MM.1S (cell line): ENCODE results near the gene CLDN19.

Experiments
- DNase-seq: peaks from one replicate; pipeline ENCODE4 v3.0.0-alpha.2; 2015
- H2AFZ ChIP-seq: fragments of 300-600 bp; sonication (generic); 2 replicates; pipeline ENCODE4 v1.6.0; 2016; ENCODE audit warnings: antibody characterized with exemption, low read length
- H3F3A ChIP-seq: fragments of 300-600 bp; sonication (generic); 2 replicates; pipeline ENCODE4 v1.6.1; 2016; ENCODE audit warnings: mild to moderate bottlenecking, antibody characterized with exemption, low read length, moderate library complexity, mixed read lengths; ENCODE audit not compliant: insufficient read depth
- H3K27ac ChIP-seq: fragments of 300-600 bp; sonication (generic); 2 replicates; pipeline ENCODE4 v1.5.1; 2016; ENCODE audit warnings: mild to moderate bottlenecking, low read length
- H3K27me3 ChIP-seq: fragments of 300-600 bp; sonication (generic); replicated peaks from 2 replicates; pipeline ENCODE4 v1.6.0; 2016; ENCODE audit warnings: low read length; ENCODE audit not compliant: insufficient read depth
- H3K36me3 ChIP-seq: fragments of 300-600 bp; sonication (generic); replicated peaks from 2 replicates; pipeline ENCODE4 v1.6.1; 2016; ENCODE audit warnings: mild to moderate bottlenecking, low read length, mixed read lengths; ENCODE audit not compliant: insufficient read depth
- H3K4me1 ChIP-seq: fragments of 300-600 bp; sonication (generic); 2 replicates; pipeline ENCODE4 v1.6.1; 2016; ENCODE audit warnings: low read length, mixed read lengths
- H3K4me2 ChIP-seq: fragments of 300-600 bp; sonication (generic); 2 replicates; pipeline ENCODE4 v1.6.0; 2016; ENCODE audit warnings: low read depth, low read length
- H3K4me3 ChIP-seq: fragments of 300-600 bp; sonication (generic); 2 replicates; pipeline ENCODE4 v1.5.1; 2016; ENCODE audit warnings: low read length, mixed read lengths
- H3K79me2 ChIP-seq: fragments of 300-600 bp; sonication (generic); 2 replicates; pipeline ENCODE4 v1.6.1; 2016; ENCODE audit warnings: mixed run types, low read length, mixed read lengths
- H3K9ac ChIP-seq: fragments of 300-600 bp; sonication (generic); 2 replicates; pipeline ENCODE4 v1.6.1; 2016; ENCODE audit warnings: low read length, mixed read lengths
- H3K9me2 ChIP-seq: fragments of 300-600 bp; sonication (generic); replicated peaks from 2 replicates; pipeline ENCODE4 v1.6.1; 2016; ENCODE audit warnings: mild to moderate bottlenecking, low read length, mixed read lengths; ENCODE audit not compliant: insufficient read depth
- H3K9me3 ChIP-seq: fragments of 300-600 bp; sonication (generic); replicated peaks from 2 replicates; pipeline ENCODE4 v1.6.1; 2016; ENCODE audit warnings: mild to moderate bottlenecking, low read length, mixed read lengths; ENCODE audit not compliant: insufficient read depth
- H4K20me1 ChIP-seq: fragments of 300-600 bp; sonication (generic); 2 replicates; pipeline ENCODE4 v1.6.1; 2016; ENCODE audit warnings: mild to moderate bottlenecking, low read length, moderate library complexity, mixed read lengths; ENCODE audit not compliant: insufficient read depth
- EZH2 ChIP-seq: fragments of 300-600 bp; sonication (generic); optimal IDR thresholded peaks from 2 replicates; pipeline ENCODE3; 2017; ENCODE audit warnings: low read depth, mild to moderate bottlenecking, antibody characterized with exemption, low read length, mixed read lengths
- EZH2phosphoT487 ChIP-seq: fragments of 300-600 bp; sonication (generic); IDR thresholded peaks from 2 replicates; pipeline ENCODE4 v1.6.1; 2018; ENCODE audit warnings: antibody characterized with exemption, low read length
- TF ChIP-seq, protein P1 (sequence below): fragments of 300-600 bp; sonication (generic); IDR thresholded peaks from 2 replicates; pipeline ENCODE4 v1.5.1; 2016; ENCODE audit warnings: antibody characterized with exemption, low read length, mixed read lengths

The CLDN19 gene

DNA sequence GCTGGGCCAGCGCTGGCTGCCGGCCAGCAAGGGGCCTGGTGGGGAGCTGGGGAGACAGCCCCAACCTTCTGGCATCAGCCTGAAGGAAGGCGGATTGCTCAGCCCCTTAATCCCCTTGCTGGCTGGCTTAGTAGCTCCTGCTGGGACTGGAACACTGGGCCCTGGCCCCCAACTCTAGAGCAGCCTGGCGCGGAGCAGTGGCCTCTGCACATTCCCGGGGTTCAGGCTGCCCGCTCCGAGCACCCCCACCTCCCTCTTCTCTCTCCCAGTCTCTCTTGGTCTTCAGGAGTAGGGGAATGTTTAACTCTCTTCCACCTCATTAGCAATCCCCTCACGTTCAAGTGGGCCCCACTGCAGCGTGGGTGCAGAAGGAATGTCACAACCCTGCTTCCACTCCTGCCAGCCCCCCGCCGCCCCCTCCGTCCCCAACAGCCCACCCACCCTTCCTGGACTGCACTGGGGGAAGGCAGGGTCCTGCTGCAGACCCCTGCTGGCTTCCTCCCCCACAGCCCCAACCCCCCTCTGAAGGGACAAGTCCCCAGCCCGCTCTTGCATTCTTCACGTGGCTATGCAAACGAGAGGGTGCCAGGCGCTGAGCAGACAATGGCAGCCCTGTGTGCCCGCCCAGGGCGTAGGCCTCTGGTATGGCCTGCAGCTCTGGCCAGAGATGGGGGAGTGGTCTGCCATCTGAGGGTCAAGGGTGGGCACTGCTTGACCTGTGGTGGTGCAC lies 980 bp upstream of the CLDN19 start:
- Histone ChIP-seq H3K9ac (no peak overlapping the region), H3K4me3 (no peak overlapping the region), H3F3A (no peaks in the 10 kb centered on the region), H3K9me3 (no peaks in the 10 kb centered on the region), H3K9me2 (no peaks in the 10 kb centered on the region), H3K79me2 (no peaks in the 10 kb centered on the region), H3K4me2 (no peak overlapping the region), H4K20me1 (no peaks in the 10 kb centered on the region), H2AFZ (no peak overlapping the region), H3K4me1 (no peaks in the 10 kb centered on the region), H3K27me3 (no peaks in the 10 kb centered on the region), H3K36me3 (no peaks in the 10 kb centered on the region), H3K27ac (no peak overlapping the region)
- TF ChIP-seq, protein P1, sequence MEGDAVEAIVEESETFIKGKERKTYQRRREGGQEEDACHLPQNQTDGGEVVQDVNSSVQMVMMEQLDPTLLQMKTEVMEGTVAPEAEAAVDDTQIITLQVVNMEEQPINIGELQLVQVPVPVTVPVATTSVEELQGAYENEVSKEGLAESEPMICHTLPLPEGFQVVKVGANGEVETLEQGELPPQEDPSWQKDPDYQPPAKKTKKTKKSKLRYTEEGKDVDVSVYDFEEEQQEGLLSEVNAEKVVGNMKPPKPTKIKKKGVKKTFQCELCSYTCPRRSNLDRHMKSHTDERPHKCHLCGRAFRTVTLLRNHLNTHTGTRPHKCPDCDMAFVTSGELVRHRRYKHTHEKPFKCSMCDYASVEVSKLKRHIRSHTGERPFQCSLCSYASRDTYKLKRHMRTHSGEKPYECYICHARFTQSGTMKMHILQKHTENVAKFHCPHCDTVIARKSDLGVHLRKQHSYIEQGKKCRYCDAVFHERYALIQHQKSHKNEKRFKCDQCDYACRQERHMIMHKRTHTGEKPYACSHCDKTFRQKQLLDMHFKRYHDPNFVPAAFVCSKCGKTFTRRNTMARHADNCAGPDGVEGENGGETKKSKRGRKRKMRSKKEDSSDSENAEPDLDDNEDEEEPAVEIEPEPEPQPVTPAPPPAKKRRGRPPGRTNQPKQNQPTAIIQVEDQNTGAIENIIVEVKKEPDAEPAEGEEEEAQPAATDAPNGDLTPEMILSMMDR = no peak
- no peak for TF ChIP-seq EZH2
- TF ChIP-seq EZH2phosphoT487 = no peak
- DNase-seq = no peak

DNA sequence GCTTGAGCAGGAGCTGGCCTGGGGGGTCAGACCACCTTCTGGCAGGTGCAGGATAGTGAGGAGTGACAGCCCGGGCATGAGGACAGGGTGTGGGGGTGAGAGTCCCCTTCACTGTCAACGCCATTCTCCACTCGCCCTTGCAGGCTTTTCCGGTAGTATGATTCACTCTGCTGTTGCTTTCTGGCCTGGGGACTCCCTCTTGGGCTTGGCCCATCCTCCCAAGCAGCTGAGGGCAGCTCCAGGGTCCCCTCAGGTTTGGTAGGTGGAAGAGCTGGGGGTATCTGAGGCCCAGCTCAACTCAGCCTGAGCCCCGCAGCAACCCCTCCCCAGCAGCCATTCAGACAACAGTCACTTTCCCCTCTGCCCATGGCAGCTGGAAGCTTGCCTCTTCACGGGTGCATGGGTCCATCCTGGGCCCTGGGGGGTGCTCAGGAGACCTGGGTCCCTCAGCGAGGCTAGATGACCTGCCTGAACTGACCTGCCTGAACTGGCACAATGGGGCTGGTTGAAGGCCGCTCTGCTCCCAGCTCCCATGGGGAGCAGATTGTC lies 1.3 kb downstream of the CLDN19 start:
- Histone ChIP-seq H2AFZ (no peak overlapping the region), H3K4me3 (no peak overlapping the region), H3K4me1 (no peaks in the 10 kb centered on the region), H3K4me2 (no peak overlapping the region), H3K27me3 (no peaks in the 10 kb centered on the region), H3K9me3 (no peaks in the 10 kb centered on the region), H3F3A (no peaks in the 10 kb centered on the region), H3K9me2 (no peaks in the 10 kb centered on the region), H3K79me2 (no peaks in the 10 kb centered on the region), H3K36me3 (no peaks in the 10 kb centered on the region), H4K20me1 (no peaks in the 10 kb centered on the region), H3K9ac (no peak overlapping the region), H3K27ac (no peak overlapping the region)
- DNase-seq = no peak
- TF ChIP-seq EZH2 (no peak), EZH2phosphoT487 (no peak)
- TF ChIP-seq, protein P1 = no peak

DNA sequence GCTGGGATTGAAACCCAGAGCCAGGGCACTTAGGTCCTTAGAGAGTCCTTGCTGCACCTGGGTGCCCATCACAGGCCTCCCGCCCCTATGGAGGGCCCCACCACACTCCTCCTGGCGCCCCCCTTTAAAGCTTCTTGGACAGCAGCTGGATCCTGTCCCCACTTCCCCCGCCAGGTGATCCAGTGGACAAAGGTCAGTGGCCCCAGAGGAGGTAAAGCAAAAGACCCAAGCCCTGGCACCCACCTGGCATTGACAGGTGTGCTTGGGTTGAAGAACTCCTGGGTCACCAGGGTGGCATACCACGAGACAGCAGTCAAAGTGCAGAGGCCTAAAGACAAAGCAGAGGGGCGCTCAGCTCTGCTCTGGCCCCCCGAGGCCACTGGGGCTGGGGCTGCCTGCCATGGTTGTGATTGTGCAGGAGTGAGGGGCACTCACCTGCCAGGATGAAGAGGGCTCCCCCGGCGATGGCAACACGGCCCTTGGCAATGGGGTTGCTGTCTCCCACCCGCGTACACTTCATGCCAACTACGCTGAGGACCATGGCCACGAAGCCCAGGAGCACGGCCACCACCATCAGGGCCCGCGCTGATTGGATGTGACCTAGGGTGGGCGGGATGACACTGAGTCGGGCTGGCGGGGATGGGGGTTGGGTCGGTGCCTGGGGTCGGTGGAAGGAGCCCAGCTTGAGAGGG lies 1.9 kb downstream of the CLDN19 start:
- no peak for DNase-seq
- no peak overlapping the region for H3K4me2 ChIP-seq
- no peaks in the 10 kb centered on the region for H3K27me3 ChIP-seq
- no peaks in the 10 kb centered on the region for H3K4me1 ChIP-seq
- no peak overlapping the region for H2AFZ ChIP-seq
- TF ChIP-seq, protein P1 = no peak
- no peak for TF ChIP-seq EZH2
- TF ChIP-seq EZH2phosphoT487 = no peak
- no peaks in the 10 kb centered on the region for H3K79me2 ChIP-seq
- no peaks in the 10 kb centered on the region for H3K9me2 ChIP-seq
- H3K36me3 ChIP-seq = no peaks in the 10 kb centered on the region
- no peaks in the 10 kb centered on the region for H3K9me3 ChIP-seq
- H3K27ac ChIP-seq = no peak overlapping the region
- no peak overlapping the region for H3K4me3 ChIP-seq
- H3K9ac ChIP-seq = no peak overlapping the region
- no peaks in the 10 kb centered on the region for H4K20me1 ChIP-seq
- no peaks in the 10 kb centered on the region for H3F3A ChIP-seq
